OCI-LY3 (cell line): Measurements from ENCODE around the gene ZYG11B.
A peak's percentile ranks its signal among the peaks of the same experiment; 100 is the strongest.

Experiments used
- H2AFZ ChIP-seq: fragments of 200-600, 300-600 bp; shearing (Covaris generic); 2 replicates; pipeline ENCODE4 v1.6.0; 2014; ENCODE audit warnings: antibody characterized with exemption, low read depth, low read length
- H3K27ac ChIP-seq: fragments of 200-600, 300-600 bp; sonication (generic); 2 replicates; pipeline ENCODE4 v1.5.1; 2014; ENCODE audit warnings: mild to moderate bottlenecking, low read length, moderate library complexity, mixed read lengths
- H3K27me3 ChIP-seq: fragments of 200-600, 300-600 bp; sonication (generic); 2 replicates; pipeline ENCODE4 v1.6.1; 2014; ENCODE audit warnings: low read depth, low read length, mixed read lengths
- H3K36me3 ChIP-seq: fragments of 200-600, 300-600 bp; sonication (generic); replicated peaks from 2 replicates; pipeline ENCODE3; 2014; ENCODE audit warnings: low read depth, low read length, mixed read lengths
- H3K4me1 ChIP-seq: fragments of 300-600, 200-600 bp; sonication (generic); 2 replicates; pipeline ENCODE4 v1.6.1; 2014; ENCODE audit warnings: low read length, mixed read lengths
- H3K4me2 ChIP-seq: fragments of 200-600, 300-600 bp; sonication (generic); 2 replicates; pipeline ENCODE4 v1.6.1; 2014; ENCODE audit warnings: low read length, mixed read lengths
- H3K4me3 ChIP-seq: fragments of 300-600, 200-600 bp; sonication (generic); 2 replicates; pipeline ENCODE4 v1.5.1; 2014; ENCODE audit warnings: antibody characterized with exemption, mild to moderate bottlenecking, low read length, moderate library complexity
- H3K79me2 ChIP-seq: fragments of 300-600, 200-600 bp; shearing (Covaris generic); 2 replicates; pipeline ENCODE4 v1.6.1; 2014; ENCODE audit warnings: mild to moderate bottlenecking, low read length, mixed read lengths
- H3K9ac ChIP-seq: fragments of 300-600, 200-600 bp; shearing (Covaris generic); 2 replicates; pipeline ENCODE4 v1.6.0; 2014; ENCODE audit warnings: mild to moderate bottlenecking, low read length, moderate library complexity
- H3K9me3 ChIP-seq: fragments of 200-600, 300-600 bp; shearing (Covaris generic); 2 replicates; pipeline ENCODE4 v1.6.1; 2014; ENCODE audit warnings: low read length, mixed read lengths; ENCODE audit not compliant: insufficient read depth
- H4K20me1 ChIP-seq: fragments of 200-600, 300-600 bp; sonication (generic); 2 replicates; pipeline ENCODE4 v1.6.1; 2016; ENCODE audit warnings: low read length, mixed read lengths; ENCODE audit not compliant: insufficient read depth
- EZH2phosphoT487 ChIP-seq: fragments of 200-600 bp; shearing (Covaris generic); IDR thresholded peaks from 2 replicates; pipeline ENCODE4 v1.6.1; 2018; ENCODE audit warnings: antibody characterized with exemption, mixed run types, low read depth
- TF ChIP-seq, protein P1 (sequence below): fragments of 200-600, 300-600 bp; sonication (generic); IDR thresholded peaks from 2 replicates; pipeline ENCODE4 v1.5.1; 2014; ENCODE audit warnings: antibody characterized with exemption, low read length, low read depth

The ZYG11B gene

DNA sequence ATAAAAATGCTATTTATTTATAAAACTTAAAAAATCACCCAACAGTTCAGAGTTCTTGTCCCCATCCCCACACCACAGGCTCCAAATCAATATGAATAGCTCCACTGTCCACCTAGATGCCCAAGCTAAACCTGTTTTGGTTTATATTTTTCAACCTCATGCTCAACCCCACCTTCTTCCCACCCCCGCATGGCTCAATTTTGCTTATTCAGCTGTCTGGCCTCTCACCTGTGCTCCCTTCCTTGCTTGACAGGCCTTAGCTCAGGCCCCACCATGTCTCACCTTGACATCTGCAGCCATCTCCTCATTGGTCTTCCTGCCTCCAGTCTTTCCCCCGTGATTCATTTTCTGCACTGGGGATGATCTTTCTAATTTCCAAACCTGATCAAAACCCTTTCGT, 45.9 kb upstream of the ZYG11B start:
- peaks cover 14% of the 10 kb centered on the region for H3K36me3 ChIP-seq
- H4K20me1 ChIP-seq, result no peaks in the 10 kb centered on the region
- H2AFZ ChIP-seq, result peak overlapping the region; percentile 76; the same call in 1 of the 2 replicates
- peak overlapping the region; percentile 6; the same call in 1 of the 2 replicates for H3K4me3 ChIP-seq
- peak overlapping the region; percentile 79 for H3K9ac ChIP-seq
- no peaks in the 10 kb centered on the region for H3K9me3 ChIP-seq
- peak overlapping the region; percentile 100 for H3K27ac ChIP-seq
- H3K4me2 ChIP-seq, result peak overlapping the region; percentile 92
- H3K79me2 ChIP-seq, result no peaks in the 10 kb centered on the region
- H3K27me3 ChIP-seq, result no peaks in the 10 kb centered on the region
- peaks cover 55% of the 10 kb centered on the region for H3K4me1 ChIP-seq
- TF ChIP-seq EZH2phosphoT487, result no peak
- TF ChIP-seq, protein P1, sequence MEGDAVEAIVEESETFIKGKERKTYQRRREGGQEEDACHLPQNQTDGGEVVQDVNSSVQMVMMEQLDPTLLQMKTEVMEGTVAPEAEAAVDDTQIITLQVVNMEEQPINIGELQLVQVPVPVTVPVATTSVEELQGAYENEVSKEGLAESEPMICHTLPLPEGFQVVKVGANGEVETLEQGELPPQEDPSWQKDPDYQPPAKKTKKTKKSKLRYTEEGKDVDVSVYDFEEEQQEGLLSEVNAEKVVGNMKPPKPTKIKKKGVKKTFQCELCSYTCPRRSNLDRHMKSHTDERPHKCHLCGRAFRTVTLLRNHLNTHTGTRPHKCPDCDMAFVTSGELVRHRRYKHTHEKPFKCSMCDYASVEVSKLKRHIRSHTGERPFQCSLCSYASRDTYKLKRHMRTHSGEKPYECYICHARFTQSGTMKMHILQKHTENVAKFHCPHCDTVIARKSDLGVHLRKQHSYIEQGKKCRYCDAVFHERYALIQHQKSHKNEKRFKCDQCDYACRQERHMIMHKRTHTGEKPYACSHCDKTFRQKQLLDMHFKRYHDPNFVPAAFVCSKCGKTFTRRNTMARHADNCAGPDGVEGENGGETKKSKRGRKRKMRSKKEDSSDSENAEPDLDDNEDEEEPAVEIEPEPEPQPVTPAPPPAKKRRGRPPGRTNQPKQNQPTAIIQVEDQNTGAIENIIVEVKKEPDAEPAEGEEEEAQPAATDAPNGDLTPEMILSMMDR, result no peak

DNA sequence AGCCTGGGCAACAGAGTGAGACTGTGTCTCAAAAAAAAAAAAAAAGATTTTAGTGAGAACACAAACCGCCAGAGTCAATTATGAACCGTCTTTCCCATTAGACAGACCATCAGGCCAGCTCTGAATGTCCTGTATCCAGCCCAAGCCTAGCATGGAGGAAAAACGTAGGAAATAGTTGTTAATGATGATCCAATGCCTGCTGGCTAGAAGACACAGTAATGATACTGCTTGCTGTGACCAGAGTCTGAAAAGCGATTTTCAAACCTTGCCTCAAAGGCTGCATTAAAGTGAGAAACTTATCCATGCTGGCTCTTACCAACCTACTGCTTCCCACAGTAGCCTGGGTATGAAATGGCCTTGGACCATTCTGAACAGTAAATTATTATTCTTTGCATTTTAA, 45.1 kb upstream of the ZYG11B start:
- peaks cover 14% of the 10 kb centered on the region for H3K36me3 ChIP-seq
- H3K4me3 ChIP-seq, result no peak overlapping the region
- no peak overlapping the region for H3K4me2 ChIP-seq
- no peaks in the 10 kb centered on the region for H3K9me3 ChIP-seq
- H4K20me1 ChIP-seq, result no peaks in the 10 kb centered on the region
- H3K79me2 ChIP-seq, result no peaks in the 10 kb centered on the region
- H2AFZ ChIP-seq, result no peak overlapping the region
- peaks cover 62% of the 10 kb centered on the region for H3K4me1 ChIP-seq
- H3K9ac ChIP-seq, result no peak overlapping the region; the same call in 1 of the 2 replicates
- no peaks in the 10 kb centered on the region for H3K27me3 ChIP-seq
- H3K27ac ChIP-seq, result peak overlapping the region; percentile 100
- TF ChIP-seq, protein P1, result no peak
- no peak for TF ChIP-seq EZH2phosphoT487

DNA sequence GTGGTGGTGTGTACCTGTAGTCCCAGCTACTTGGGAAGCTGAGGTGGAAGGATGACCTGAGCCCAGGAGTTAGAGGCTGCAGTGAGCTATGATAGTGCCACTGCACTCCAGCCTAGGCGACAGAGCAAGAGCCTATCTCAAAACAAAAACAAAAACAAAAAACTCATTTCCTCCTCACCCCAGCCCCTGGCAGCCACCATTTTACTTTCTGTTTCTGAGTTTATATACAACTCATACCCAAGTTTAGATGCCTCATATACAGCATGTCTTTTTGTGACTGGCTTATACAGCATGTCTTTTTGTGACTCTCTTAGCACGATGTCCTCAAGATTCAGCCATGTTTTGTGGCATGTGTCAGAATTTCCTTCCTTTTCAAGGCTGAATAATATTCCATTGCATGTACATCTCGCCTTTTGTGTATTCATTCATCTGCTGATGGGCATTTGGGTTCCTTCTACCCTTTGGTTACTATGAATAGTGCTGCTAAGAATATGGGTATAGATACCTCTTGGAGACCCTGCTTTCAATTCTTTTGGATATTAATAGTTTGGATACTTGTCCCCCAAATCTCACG, 42.8 kb upstream of the ZYG11B start:
- H3K9ac ChIP-seq, result no peak overlapping the region
- H3K27me3 ChIP-seq, result no peaks in the 10 kb centered on the region
- no peak overlapping the region for H3K27ac ChIP-seq
- no peak for TF ChIP-seq EZH2phosphoT487
- TF ChIP-seq, protein P1, result no peak
- no peak overlapping the region for H3K4me3 ChIP-seq
- no peak overlapping the region for H2AFZ ChIP-seq
- peaks cover 3% of the 10 kb centered on the region for H3K79me2 ChIP-seq
- no peak overlapping the region for H3K4me2 ChIP-seq
- H3K9me3 ChIP-seq, result no peaks in the 10 kb centered on the region
- peaks cover 28% of the 10 kb centered on the region for H3K36me3 ChIP-seq
- no peaks in the 10 kb centered on the region for H4K20me1 ChIP-seq
- peaks cover 46% of the 10 kb centered on the region for H3K4me1 ChIP-seq

DNA sequence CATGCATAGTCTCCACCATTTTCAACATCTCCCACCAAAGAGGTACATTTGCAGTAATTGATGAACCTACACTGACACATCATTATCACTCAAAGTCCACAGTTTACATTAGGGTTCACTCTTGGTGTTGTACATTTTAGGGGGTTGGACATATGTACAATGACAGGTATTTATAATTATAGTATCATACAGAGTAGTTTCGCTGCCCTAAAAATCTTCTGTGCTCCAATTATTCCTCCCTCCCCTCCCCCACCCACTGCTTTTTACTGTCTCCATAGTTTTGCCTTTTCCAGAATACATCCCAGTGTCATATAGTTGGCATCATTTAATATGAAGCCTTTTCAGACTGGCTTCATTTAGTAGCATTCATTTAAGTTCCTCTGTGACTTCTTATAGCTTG, 41.7 kb upstream of the ZYG11B start:
- H3K79me2 ChIP-seq, result peaks cover 3% of the 10 kb centered on the region
- no peaks in the 10 kb centered on the region for H4K20me1 ChIP-seq
- TF ChIP-seq, protein P1, result no peak
- TF ChIP-seq EZH2phosphoT487, result no peak
- H2AFZ ChIP-seq, result no peak overlapping the region
- no peak overlapping the region for H3K27ac ChIP-seq
- H3K9me3 ChIP-seq, result no peaks in the 10 kb centered on the region
- H3K4me2 ChIP-seq, result no peak overlapping the region
- no peak overlapping the region for H3K9ac ChIP-seq
- H3K27me3 ChIP-seq, result no peaks in the 10 kb centered on the region
- peaks cover 30% of the 10 kb centered on the region for H3K36me3 ChIP-seq
- H3K4me1 ChIP-seq, result peaks cover 35% of the 10 kb centered on the region
- no peak overlapping the region for H3K4me3 ChIP-seq
